Mucosa of stomach (tissue), 1 donor: ENCODE data around the gene CRACR2B.
A peak's percentile ranks its signal among the peaks of the same experiment; 100 is the strongest.

ENCODE experiments used
- H3K27me3 ChIP-seq: one replicate; pipeline ENCODE4 v1.7.0; 2013; ENCODE audit warnings: mild to moderate bottlenecking, low read length; ENCODE audit not compliant: control insufficient read depth, insufficient read depth
- H3K36me3 ChIP-seq: one replicate; pipeline ENCODE4 v1.7.0; 2013; ENCODE audit warnings: low read length; ENCODE audit not compliant: control insufficient read depth, insufficient read depth
- H3K4me1 ChIP-seq: one replicate; pipeline ENCODE4 v1.7.0; 2013; ENCODE audit warnings: mild to moderate bottlenecking, low read length; ENCODE audit not compliant: control insufficient read depth, insufficient read depth
- H3K4me3 ChIP-seq: one replicate; pipeline ENCODE4 v1.7.0; 2013; ENCODE audit warnings: low read length
- H3K9ac ChIP-seq: one replicate; pipeline ENCODE4 v1.7.0; 2013; ENCODE audit warnings: mild to moderate bottlenecking, low read length, moderate library complexity
- H3K9me3 ChIP-seq: one replicate; pipeline ENCODE4 v1.7.0; 2013; ENCODE audit warnings: mild to moderate bottlenecking, low read length, moderate library complexity; ENCODE audit not compliant: control insufficient read depth
- donor health status: Pancreatic carcinoma.

CRACR2B gene

GRCh38 chr11:843818-844692, 16.3 kb downstream of the CRACR2B start:
- Histone ChIP-seq H3K4me3 (no peak overlapping the region), H3K4me1 (peaks cover 55% of the 10 kb centered on the region), H3K9ac (peak overlapping the region; percentile 84), H3K27me3 (peaks cover 23% of the 10 kb centered on the region), H3K9me3 (no peaks in the 10 kb centered on the region), H3K36me3 (peaks cover 14% of the 10 kb centered on the region)

DNA sequence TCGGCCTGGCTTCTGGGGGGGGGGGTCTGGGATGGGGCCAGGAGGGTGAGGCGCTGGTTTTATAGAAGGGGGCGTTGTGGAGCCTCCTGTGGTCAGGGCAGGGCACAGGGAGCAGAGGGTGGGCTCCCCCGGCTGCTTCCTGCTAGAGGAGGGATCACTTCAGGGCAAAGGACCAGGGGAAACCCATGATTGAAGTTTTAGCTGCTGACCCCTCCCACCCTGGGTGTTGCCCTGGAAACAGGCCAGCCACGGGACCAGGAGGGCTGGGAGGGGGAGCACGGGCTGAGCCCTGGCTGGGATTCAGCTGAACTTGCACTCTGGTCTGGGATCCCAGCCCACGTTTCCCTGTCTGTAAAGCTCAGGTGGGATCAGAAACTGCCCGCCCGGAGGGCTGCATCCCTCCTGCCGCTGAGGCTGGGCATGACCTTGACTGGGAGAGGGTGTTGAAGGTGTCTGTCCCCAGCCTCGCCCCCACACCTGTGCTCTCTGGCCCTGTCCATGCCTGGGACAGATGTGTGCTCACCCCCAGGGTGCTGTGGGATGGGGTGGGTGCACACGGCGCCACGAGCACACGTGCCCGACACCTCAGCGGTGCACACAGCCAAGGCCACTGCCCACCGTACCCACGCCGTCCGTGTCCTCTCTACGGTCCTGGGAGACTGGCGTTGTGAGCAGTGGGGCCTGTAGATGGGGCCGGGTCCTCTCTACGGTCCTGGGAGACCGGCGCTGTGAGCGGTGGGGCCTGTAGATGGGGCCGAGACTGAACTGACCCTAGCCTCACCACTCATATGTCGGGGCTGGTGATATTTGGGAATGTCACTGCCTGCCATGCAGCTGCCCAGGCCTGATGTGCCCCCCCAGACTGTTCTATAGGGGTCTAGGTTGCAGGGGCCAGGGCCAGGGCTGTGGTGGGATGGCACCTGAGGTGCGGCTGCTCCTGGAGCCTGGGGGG, 17.2 kb downstream of the CRACR2B start:
- H3K36me3 ChIP-seq = peaks cover 5% of the 10 kb centered on the region
- peak overlapping the region; percentile 15 for H3K9ac ChIP-seq
- H3K27me3 ChIP-seq = peaks cover 28% of the 10 kb centered on the region
- no peaks in the 10 kb centered on the region for H3K9me3 ChIP-seq
- H3K4me3 ChIP-seq = no peak overlapping the region
- peaks cover 54% of the 10 kb centered on the region for H3K4me1 ChIP-seq

DNA sequence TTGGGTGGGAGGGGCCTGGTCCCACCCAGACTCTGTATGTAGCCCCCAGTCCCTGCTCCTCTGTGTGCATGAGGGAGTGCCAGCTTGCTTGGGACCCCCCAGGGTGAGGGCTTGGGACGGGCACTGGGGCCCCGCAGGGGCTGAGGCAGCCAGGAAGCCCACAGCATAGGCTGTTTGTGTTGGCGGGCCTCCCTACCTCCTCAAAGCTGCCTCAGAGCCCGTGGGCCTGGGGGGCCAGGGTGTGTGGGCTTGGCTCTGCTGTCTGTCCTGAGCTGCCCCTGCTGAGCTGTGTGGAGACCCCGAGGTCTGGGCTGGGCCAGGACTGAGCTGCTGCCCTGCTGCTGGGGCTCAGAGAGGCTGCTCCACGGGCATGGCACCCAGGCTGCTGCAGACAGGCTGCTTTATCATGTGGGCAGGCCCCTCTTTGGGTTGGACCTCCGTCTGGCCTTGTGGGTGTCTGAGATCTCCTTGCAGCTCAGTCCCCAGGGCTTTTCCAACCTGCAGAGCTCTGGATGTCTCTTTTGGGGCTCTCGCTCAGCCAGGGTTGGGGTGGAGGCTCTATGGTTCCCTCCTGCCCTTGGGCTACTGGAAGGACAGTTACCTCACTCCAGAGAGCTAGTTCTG, 18.3 kb downstream of the CRACR2B start:
- Histone ChIP-seq H3K9ac (no peak overlapping the region), H3K9me3 (no peaks in the 10 kb centered on the region), H3K4me3 (no peak overlapping the region), H3K27me3 (peaks cover 38% of the 10 kb centered on the region), H3K36me3 (no peaks in the 10 kb centered on the region), H3K4me1 (peaks cover 56% of the 10 kb centered on the region)

- Histone ChIP-seq H3K9me3 (no peaks in the 10 kb centered on the region), H3K36me3 (no peaks in the 10 kb centered on the region), H3K4me3 (no peak overlapping the region), H3K27me3 (peaks cover 44% of the 10 kb centered on the region), H3K9ac (no peak overlapping the region), H3K4me1 (peaks cover 51% of the 10 kb centered on the region)
These were observed 18.9 kb downstream of the CRACR2B start for GRCh38 chr11:846496-847098.

DNA sequence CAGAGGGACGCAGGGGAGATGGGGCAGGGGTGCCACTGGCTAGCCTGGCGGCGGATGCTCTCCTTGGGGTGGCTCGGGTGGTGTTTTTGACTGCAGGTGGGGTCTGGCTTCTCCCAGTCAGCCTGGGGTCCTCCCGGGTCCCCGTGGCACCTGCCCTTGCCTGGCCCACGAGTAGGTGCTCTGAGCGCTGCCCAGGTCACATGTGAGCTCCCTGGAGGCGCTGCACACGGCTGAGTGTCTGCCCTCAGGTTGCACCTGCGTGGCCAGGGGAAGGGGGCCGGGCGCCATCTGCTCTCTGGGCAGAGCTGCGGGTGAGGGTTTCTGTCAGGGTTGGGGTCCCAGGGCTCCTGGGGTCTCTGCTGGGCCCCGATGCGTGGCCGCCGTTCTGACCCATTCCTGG, 20.2 kb downstream of the CRACR2B start:
- Histone ChIP-seq H3K9me3 (no peaks in the 10 kb centered on the region), H3K4me1 (peaks cover 51% of the 10 kb centered on the region), H3K9ac (no peak overlapping the region), H3K27me3 (peaks cover 44% of the 10 kb centered on the region), H3K4me3 (no peak overlapping the region), H3K36me3 (no peaks in the 10 kb centered on the region)

GRCh38 chr11:848380-848931, 20.7 kb downstream of the CRACR2B start:
- Histone ChIP-seq H3K36me3 (no peaks in the 10 kb centered on the region), H3K4me1 (peaks cover 47% of the 10 kb centered on the region), H3K9me3 (no peaks in the 10 kb centered on the region), H3K27me3 (peaks cover 41% of the 10 kb centered on the region), H3K4me3 (no peak overlapping the region), H3K9ac (no peak overlapping the region)

- H3K4me3 ChIP-seq = no peak overlapping the region
- peaks cover 40% of the 10 kb centered on the region for H3K27me3 ChIP-seq
- no peak overlapping the region for H3K9ac ChIP-seq
- H3K4me1 ChIP-seq = peaks cover 39% of the 10 kb centered on the region
- H3K9me3 ChIP-seq = no peaks in the 10 kb centered on the region
- no peaks in the 10 kb centered on the region for H3K36me3 ChIP-seq
These were observed 21.5 kb downstream of the CRACR2B start for GRCh38 chr11:849104-849824.

DNA sequence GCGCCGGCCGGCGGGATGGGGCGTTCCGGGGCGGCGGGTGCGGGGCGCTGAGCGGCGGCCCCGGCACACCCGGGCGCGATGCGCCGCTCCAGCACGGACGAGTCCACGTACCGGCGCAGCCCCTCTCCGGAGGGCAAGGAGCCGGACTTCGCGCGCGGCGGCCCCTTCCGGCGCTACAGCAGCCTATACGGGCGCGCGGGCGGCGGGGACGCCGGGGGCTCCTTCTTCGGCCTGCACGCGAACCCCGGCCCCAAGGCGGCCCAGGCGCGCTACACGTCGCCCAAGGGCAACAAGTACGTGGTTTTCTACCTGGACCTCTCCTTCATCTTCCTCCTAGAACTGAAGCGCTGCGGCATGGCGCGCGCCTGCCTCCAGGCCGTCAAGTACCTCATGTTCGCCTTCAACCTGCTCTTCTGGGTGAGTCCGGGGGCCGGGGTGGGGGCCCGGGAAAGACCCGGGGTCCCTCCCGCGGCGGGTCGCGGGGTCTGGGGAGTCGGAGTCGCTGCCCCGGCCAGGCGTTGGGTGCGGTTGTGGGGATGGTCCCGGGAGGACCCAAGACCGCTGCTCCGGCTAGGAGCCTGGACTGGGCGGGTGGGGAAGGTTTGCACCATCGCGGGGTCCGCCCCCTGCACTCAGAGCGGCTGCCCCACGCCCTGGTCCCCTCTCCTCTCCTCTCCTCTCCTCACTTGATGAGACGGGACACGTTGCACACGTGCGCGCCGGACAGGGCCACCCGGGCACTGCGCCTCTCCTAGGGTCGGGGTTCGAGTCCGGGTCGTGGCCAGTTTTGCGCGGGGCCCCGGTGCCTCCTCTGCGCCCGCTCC, 22.4 kb downstream of the CRACR2B start:
- Histone ChIP-seq H3K4me3 (no peak overlapping the region), H3K27me3 (peaks cover 40% of the 10 kb centered on the region), H3K36me3 (no peaks in the 10 kb centered on the region), H3K9ac (no peak overlapping the region), H3K9me3 (no peaks in the 10 kb centered on the region), H3K4me1 (peaks cover 30% of the 10 kb centered on the region)

DNA sequence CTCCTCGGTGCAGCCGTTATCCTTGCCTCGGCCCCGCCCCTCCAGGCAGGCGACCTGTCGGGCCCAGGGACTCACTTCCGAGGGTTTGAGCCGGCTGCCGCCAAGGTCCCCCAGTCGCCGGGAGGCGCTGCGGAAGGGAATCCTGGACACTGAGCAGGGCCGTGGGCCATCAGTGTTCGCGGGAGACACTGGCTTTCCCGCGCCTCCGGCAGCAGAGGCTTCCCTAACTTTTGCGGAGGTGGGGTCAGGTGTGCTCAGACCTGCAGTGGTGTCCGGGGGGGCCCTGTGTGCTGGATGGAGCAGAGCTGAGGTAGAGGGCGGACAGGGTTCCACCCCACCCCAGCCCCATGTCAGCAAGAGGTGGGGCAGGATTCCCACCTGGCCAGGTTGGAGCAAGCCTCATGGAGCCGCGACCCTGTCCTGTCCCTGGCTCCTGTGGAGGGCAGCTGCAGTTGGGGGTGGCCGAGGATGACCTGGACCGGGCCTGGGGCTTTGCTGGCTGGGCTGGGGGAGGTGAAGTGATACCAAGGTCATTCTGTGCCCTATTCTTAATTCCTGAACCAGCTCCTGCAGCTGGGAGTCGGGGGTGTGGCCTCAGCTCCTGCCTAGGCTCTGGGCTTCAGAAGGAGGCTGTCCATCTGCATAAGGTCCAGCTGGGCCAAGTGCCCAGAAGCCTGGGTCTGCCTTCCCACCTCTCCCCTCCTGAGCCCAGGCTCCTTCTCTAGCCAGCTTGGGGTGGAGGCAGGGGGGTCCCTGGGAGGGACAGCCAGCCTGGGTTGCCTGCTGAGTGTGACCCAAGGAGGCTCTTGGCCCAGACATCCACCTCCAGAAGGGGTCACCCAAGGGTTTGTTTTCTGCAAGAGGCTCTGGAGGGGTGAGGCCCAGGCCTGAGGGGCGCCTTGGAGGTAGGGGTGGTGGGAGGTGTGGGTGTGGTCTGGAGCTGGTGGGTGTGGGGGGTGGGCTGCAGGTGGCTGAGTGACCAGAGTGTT, 23.4 kb downstream of the CRACR2B start:
- no peaks in the 10 kb centered on the region for H3K36me3 ChIP-seq
- H3K9ac ChIP-seq = no peak overlapping the region
- H3K9me3 ChIP-seq = no peaks in the 10 kb centered on the region
- peaks cover 23% of the 10 kb centered on the region for H3K4me1 ChIP-seq
- peaks cover 40% of the 10 kb centered on the region for H3K27me3 ChIP-seq
- H3K4me3 ChIP-seq = no peak overlapping the region
